ENCODE measurements around the gene PASD1.

GRCh38 chrX:151536571-151536970 is 26.9 kb upstream of the PASD1 start:
- TF ChIP-seq CTCF (IDR thresholded peaks at IDR 0.05) = no peak
- TF ChIP-seq POLR2A (IDR thresholded peaks at IDR 0.05) = no peak
